ENCODE data around the gene PRKG1.

Gene PRKG1

DNA sequence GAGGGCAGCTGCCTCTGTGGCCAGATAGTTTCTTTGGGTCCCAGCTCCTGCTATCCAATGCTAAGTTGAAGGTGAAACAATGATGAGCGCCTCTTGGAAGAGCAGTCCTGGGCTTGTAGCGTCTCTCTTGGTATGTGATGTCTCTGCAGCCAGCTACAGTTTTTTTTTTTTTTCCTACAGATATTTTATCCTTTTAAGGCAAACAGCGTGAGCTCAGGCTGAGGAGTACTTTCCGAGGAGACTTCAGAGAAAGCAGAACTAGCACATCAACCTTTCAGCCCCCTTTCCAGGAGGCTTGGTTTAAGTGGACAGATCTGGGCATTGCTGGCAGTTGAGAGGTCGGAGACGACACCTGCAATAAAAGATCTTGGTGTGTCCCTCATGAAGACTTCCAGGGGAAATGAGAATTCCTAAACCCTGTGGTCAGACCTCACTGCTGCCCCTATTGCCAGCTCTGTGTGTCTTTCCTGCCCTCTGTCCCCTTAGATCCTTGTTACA, 9.1 kb downstream of the PRKG1 start:
- H3K79me2 ChIP-seq (ENCODE audit: insufficient read depth, low read length) = no peaks in the 10 kb centered on the region
- no peak overlapping the region for H3K4me3 ChIP-seq (ENCODE audit: low read depth in 1 of 2, low read length in 2 of 2)
- no peaks in the 10 kb centered on the region for H4K20me1 ChIP-seq (ENCODE audit: insufficient read depth, low read length)
- no peak overlapping the region for H3K27ac ChIP-seq (ENCODE audit: low read length)
- H3K27me3 ChIP-seq (ENCODE audit: insufficient read depth, low read length, poor library complexity) = no peaks in the 10 kb centered on the region
- DNase-seq (no peak), ATAC-seq (ENCODE audit: insufficient read depth, low read depth) (no peak)
- no peak overlapping the region for H3K4me2 ChIP-seq (ENCODE audit: insufficient read depth, low read length)
- H3K9me3 ChIP-seq (ENCODE audit: insufficient read depth, low read length, severe bottlenecking) = no peaks in the 10 kb centered on the region
- no peaks in the 10 kb centered on the region for H3K36me3 ChIP-seq (ENCODE audit: insufficient read depth, low read length)
- no peaks in the 10 kb centered on the region for H3K4me1 ChIP-seq (ENCODE audit: insufficient read depth, low read length)
- TF ChIP-seq CTCF (IDR thresholded peaks at IDR 0.05; ENCODE audit: borderline replicate concordance, extremely low read depth, low read length, poor library complexity, severe bottlenecking) (no peak), EZH2 (IDR thresholded peaks at IDR 0.05; ENCODE audit: borderline replicate concordance, low read depth, low read length, severe bottlenecking) (no peak)
- H3K9ac ChIP-seq (ENCODE audit: low read depth, low read length) = no peak overlapping the region
- H2AFZ ChIP-seq (ENCODE audit: low read depth, low read length) = no peak overlapping the region

- Histone ChIP-seq H3K36me3 (ENCODE audit: insufficient read depth, low read length) (no peaks in the 10 kb centered on the region), H3K27me3 (ENCODE audit: insufficient read depth, low read length, poor library complexity) (no peaks in the 10 kb centered on the region), H3K79me2 (ENCODE audit: insufficient read depth, low read length) (no peaks in the 10 kb centered on the region), H4K20me1 (ENCODE audit: insufficient read depth, low read length) (no peaks in the 10 kb centered on the region), H3K9ac (ENCODE audit: low read depth, low read length) (no peak overlapping the region), H3K4me3 (ENCODE audit: low read depth in 1 of 2, low read length in 2 of 2) (no peak overlapping the region), H3K4me1 (ENCODE audit: insufficient read depth, low read length) (no peaks in the 10 kb centered on the region), H3K27ac (ENCODE audit: low read length) (no peak overlapping the region), H3K9me3 (ENCODE audit: insufficient read depth, low read length, severe bottlenecking) (no peaks in the 10 kb centered on the region), H3K4me2 (ENCODE audit: insufficient read depth, low read length) (no peak overlapping the region), H2AFZ (ENCODE audit: low read depth, low read length) (no peak overlapping the region)
- no peak for ATAC-seq (ENCODE audit: insufficient read depth, low read depth)
- no peak for DNase-seq
- TF ChIP-seq EZH2 (IDR thresholded peaks at IDR 0.05; ENCODE audit: borderline replicate concordance, low read depth, low read length, severe bottlenecking) (no peak), CTCF (IDR thresholded peaks at IDR 0.05; ENCODE audit: borderline replicate concordance, extremely low read depth, low read length, poor library complexity, severe bottlenecking) (no peak)
These were observed 10.9 kb downstream of the PRKG1 start for GRCh38 chr10:51085204-51085603.

DNA sequence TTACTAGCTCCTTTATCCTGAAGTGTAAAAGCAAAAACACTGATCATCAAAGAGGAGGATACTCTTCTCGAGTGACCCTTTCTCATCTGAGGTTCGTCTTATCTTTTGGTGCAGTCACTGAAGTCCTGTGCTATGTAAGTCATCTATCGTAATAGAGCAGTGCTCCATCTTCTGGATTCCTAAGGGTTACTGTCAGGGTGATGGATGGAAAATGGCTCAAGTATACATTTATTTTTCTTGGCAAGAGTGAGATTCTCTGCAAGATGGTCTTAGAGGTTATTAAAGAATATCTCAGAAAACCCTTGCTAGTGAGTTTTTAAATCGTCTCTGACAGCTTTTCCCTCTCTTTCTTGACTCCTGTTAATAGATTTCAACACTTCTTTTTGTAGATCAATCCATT, 12.4 kb downstream of the PRKG1 start:
- Histone ChIP-seq H3K4me2 (ENCODE audit: insufficient read depth, low read length) (no peak overlapping the region), H3K27ac (ENCODE audit: low read length) (no peak overlapping the region)

More for the DNA sequence above, 12.4 kb downstream of the PRKG1 start:
- H3K36me3 ChIP-seq (ENCODE audit: insufficient read depth, low read length) = no peaks in the 10 kb centered on the region
- no peaks in the 10 kb centered on the region for H3K79me2 ChIP-seq (ENCODE audit: insufficient read depth, low read length)
- H3K27me3 ChIP-seq (ENCODE audit: insufficient read depth, low read length, poor library complexity) = no peaks in the 10 kb centered on the region
- TF ChIP-seq CTCF (IDR thresholded peaks at IDR 0.05; ENCODE audit: borderline replicate concordance, extremely low read depth, low read length, poor library complexity, severe bottlenecking) (no peak), EZH2 (IDR thresholded peaks at IDR 0.05; ENCODE audit: borderline replicate concordance, low read depth, low read length, severe bottlenecking) (no peak)
- H4K20me1 ChIP-seq (ENCODE audit: insufficient read depth, low read length) = no peaks in the 10 kb centered on the region
- ATAC-seq (ENCODE audit: insufficient read depth, low read depth) (no peak), DNase-seq (no peak)
- no peak overlapping the region for H3K9ac ChIP-seq (ENCODE audit: low read depth, low read length)
- no peak overlapping the region for H3K4me3 ChIP-seq (ENCODE audit: low read depth in 1 of 2, low read length in 2 of 2)
- no peaks in the 10 kb centered on the region for H3K9me3 ChIP-seq (ENCODE audit: insufficient read depth, low read length, severe bottlenecking)
- H2AFZ ChIP-seq (ENCODE audit: low read depth, low read length) = no peak overlapping the region
- H3K4me1 ChIP-seq (ENCODE audit: insufficient read depth, low read length) = no peaks in the 10 kb centered on the region
